SIG-M5 treated with dmso at 0.1 percent for 504 hours (cell line): Measurements from ENCODE around the gene TBL2.
A peak's percentile ranks its signal among the peaks of the same experiment; 100 is the strongest.
"Not testable (repeated sequence)": the region's sequence is repeated elsewhere in the genome, so short reads cannot be mapped to it uniquely, and the experiment has no call there.

Experiments
- DNase-seq: peaks from one replicate; lab custom pipeline; 2025; ENCODE audit not compliant: unreplicated experiment; lab: John Stamatoyannopoulos, UW

TBL2 gene, protein sequence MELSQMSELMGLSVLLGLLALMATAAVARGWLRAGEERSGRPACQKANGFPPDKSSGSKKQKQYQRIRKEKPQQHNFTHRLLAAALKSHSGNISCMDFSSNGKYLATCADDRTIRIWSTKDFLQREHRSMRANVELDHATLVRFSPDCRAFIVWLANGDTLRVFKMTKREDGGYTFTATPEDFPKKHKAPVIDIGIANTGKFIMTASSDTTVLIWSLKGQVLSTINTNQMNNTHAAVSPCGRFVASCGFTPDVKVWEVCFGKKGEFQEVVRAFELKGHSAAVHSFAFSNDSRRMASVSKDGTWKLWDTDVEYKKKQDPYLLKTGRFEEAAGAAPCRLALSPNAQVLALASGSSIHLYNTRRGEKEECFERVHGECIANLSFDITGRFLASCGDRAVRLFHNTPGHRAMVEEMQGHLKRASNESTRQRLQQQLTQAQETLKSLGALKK

DNA sequence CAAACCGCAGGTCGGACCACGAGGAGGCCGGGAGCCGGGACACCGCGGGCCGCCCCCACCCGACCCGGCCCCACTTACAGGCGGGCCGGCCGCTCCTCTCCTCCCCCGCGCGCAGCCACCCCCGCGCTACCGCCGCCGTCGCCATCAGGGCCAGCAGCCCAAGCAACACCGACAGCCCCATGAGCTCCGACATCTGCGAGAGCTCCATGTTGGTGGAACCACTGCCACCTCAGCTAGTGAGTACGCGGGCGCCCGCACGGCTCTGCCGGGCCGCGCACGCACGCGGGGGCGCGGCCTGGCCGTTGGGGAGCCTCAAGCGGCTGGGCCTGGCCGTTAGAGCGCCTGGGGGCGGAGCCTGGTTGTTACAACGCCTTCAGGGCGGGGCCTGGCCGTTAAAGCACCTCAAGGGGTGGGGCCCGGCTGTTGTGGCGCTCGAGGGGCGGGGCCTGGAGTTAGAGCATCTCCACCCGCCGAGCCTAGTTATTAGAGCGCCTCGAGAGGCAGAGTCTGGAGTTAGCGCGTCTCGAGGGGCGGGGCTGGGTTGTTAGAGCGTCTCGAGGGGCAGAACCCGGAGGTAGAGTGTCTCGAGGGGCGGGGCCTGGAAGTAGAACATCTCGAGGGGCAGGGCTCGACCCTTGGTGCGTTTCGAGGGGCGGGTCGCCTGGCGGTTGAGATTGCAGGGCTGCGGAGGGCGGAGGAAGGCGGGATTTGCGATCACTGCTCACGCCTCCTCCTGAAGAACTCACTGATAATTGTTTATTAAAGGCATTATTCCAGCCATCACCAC, at the start of gene TBL2:
TBL2 (minus strand) TSS at position 238 of the 787 bp plus-strand sequence; CDS start at position 208, 30 bp downstream.
- DNase-seq = peak; percentile 99

DNA sequence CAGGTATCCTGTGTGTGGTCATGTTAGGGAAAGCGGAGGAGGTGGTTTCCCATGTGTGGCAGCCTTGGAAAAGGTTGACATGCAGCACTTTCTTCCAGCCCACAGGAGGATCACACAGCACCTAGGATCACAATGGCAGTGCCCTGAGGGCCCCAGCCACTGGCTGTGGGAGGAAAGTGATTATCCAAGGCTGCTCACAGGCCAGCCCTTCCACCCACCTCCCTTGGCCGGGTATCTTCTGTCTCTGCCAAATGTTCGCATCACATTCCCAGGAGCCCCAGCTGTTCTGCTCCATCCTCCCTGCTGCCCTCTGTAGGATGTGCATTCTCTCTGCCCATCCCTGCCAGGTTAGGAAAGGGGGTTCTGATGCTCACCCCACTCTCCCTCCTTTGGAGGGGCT, 48.4 kb upstream of the TBL2 start:
- no peak for DNase-seq

GRCh38 chr7:73625276-73625675, 46.9 kb upstream of the TBL2 start:
- no peak for DNase-seq

- no peak for DNase-seq
Measured at GRCh38 chr7:73624669-73625001, 46.3 kb upstream of the TBL2 start.

DNA sequence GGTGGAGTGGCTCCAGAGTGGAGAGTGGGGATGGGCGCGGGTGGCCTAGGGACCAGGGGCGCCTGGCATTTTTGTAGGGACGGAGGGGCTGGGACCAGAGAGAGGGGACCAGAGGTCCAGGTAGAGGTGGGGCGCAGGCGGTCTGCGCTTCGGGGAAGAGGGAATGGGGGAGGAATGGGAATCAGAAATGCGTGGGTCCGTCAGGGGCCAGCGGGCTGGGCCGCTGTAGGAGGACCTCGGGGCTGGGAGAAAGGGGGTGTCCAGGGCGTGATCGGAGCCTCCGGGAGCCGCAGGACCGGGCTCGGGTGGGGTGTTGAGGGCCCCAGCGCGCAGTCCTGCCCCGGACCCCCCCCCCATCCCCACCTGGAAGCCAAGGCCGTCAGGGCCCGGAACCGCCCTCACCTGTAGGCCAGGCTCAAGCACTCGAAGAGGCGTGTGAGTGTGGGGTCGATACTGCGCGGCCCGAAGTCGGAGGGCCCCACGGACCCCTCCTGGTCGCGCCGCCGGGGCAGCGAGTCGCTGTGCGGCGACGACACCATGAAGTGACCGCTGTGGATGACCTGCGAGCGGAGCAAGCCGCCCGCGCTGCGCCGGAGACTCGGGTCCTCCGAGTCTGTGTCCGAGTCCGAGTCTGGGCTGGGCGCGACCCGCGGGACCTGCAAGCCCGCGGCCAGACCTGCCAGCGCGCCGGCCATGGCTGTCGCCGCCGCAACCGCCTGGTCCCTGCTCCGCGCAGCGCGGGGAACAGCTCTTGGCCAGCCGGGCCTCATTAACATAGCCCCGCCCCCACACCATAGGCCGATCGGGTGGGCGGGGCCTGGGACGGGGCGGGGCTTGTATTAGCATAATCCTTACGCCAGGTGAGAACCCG, 45.7 kb upstream of the TBL2 start, which contains the start of gene MLXIPL:
MLXIPL (minus strand) TSS at position 725 of the 871 bp plus-strand sequence; CDS start at position 695, 30 bp downstream.
- DNase-seq = peak; percentile 43

- DNase-seq = no peak
Measured at GRCh38 chr7:73622909-73623797, 44.8 kb upstream of the TBL2 start.

DNA sequence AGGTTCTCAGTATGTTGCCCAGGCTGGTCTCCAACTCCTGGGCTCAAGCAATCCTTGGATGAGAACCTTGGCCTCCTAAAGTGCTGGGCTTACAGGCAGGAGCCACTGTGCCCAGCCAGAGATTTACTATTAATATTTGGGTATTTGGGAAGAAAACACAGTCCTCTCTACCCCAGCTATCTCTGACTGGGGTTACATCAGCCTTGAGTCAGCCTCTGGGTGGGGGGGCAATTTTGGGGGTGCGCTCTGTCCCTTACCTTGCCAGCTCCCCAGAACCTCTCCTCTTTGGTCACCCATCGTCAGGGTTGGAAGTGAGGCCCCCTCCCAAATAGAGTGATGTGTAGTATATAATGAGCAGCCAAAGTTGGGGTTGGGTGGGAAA, 44.1 kb upstream of the TBL2 start:
- no peak for DNase-seq

GRCh38 chr7:73621168-73622063, 43.0 kb upstream of the TBL2 start:
- no peak for DNase-seq

GRCh38 chr7:73619394-73619793, 41.0 kb upstream of the TBL2 start:
- DNase-seq = not testable (repeated sequence)

DNA sequence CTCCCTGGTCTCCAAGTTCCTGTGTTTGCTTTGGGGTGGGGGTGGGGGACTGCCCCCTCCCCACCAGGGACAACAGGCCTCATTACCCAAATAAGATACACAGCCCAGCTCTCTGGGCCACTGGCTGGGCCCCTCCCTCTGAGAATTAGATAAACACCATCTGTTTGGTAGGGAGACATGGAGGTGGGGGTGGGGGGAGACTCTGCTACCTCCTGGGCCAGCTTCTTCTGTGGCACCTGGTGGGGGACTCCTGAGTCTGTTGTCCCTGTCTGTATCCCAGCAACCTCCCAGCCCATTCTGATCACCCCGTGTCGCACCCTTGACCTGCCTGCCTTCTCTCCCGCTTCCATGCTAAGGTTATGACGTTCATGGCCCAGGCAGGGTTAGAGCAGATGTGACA, 40.2 kb upstream of the TBL2 start:
- no peak for DNase-seq

DNA sequence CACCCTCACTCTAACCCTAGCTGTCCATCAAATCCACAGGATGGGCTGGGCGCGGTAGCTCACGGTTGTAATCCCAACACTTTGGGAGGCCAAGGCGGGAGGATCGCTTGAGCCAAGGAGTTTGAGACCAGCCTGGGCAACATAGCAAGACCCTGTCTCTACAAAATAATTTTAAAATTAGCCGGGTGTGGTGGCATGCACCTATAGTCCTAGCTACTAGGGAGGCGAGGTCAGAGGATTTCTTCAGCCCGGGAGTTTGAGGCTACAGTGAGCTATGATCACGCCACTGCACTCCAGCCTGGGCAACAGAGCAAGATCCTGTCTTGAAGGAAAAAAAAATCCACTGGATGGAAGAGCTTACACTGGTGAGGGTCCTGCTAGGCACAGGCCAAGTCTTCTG, 39.1 kb upstream of the TBL2 start:
- not testable (repeated sequence) for DNase-seq

- DNase-seq = no peak
Measured at GRCh38 chr7:73615886-73616285, 37.5 kb upstream of the TBL2 start.

DNA sequence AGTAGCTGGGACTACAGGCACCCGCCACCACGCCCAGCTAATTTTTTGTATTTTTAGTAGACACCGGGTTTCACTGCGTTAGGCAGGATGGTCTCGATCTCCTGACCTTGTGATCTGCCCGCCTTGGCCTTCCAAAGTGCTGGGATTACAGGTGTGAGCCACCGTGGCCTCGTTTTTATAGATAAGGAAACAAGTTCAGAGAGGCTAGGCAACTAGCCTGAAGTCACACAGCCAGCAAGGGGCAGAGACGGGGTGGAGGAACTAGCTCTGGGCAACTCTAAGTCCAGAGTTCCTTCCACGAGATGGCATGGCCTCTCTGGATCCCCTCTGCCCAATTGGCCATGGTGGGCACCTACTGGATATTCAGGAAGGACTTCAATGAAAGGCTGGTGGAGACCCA, 36.6 kb upstream of the TBL2 start:
- DNase-seq = not testable (repeated sequence)

DNA sequence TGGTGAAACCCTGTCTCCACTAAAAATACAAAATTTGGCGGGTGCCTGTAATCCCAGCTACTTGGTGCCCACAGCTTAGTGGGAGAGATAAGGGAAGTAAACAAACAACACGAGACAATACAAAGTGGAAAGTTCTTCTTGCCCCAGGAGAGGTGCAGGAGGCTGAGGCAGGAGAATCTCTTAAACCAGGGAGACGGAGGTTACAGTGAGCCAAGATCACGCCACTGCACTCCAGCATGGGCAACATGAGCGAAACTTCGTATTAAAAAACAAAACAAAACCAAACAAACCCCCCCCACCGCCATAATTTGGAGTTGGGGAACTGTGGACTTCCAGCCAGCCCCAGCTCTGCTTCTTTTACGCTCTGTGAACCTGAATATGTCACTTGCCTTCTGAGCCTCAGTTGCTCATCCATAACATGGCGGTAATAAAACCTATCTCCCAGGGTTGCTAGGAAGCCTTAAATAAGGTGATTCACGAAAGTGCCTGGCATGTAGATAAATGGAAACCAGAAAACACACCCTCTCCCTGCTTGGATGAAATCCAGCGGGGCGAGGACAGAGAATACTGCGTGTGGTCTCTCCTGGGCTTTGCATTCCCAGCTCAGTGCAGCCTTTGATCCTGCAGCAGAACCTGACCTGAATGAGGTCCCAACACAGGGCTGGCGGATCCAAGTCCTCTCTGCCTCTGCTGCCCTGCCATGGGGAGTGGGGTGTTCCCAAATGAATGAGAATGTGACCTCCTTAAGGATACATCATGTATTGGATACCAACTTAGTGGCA, 35.8 kb upstream of the TBL2 start:
- DNase-seq = no peak

GRCh38 chr7:73612598-73613269, 34.4 kb upstream of the TBL2 start:
- peak; percentile 16 for DNase-seq

DNA sequence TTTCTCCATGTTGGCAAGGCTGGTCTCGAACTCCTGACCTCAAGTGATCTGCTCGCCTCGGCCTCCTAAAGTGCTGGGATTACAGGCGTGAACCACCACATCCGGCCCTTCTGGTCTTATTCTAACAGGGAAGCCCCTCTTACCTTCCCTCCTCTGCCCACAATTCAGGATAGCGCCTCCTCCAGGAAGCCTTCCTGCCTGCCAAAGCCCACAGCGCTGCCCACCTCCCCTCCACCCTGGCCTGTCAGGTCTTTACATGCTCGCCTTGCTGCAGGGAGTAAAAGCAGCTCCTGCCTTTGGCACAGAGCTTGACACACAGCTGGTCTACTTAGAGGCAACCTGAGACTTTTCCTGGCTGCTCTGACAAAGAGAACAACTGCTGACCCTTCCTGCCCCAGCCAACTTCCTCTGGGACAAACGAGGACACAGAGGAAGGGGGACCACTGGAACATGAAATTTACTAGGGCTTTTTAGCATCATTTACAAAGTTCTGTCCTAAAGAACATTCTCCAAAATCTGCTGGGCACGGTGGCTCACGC, 32.7 kb upstream of the TBL2 start:
- no peak for DNase-seq

GRCh38 chr7:73610105-73610504, 31.7 kb upstream of the TBL2 start:
- no peak for DNase-seq

GRCh38 chr7:73607692-73607983, 29.3 kb upstream of the TBL2 start:
- DNase-seq = not testable (repeated sequence)
